ENCODE measurements around the gene HES6.

HES6 gene

DNA sequence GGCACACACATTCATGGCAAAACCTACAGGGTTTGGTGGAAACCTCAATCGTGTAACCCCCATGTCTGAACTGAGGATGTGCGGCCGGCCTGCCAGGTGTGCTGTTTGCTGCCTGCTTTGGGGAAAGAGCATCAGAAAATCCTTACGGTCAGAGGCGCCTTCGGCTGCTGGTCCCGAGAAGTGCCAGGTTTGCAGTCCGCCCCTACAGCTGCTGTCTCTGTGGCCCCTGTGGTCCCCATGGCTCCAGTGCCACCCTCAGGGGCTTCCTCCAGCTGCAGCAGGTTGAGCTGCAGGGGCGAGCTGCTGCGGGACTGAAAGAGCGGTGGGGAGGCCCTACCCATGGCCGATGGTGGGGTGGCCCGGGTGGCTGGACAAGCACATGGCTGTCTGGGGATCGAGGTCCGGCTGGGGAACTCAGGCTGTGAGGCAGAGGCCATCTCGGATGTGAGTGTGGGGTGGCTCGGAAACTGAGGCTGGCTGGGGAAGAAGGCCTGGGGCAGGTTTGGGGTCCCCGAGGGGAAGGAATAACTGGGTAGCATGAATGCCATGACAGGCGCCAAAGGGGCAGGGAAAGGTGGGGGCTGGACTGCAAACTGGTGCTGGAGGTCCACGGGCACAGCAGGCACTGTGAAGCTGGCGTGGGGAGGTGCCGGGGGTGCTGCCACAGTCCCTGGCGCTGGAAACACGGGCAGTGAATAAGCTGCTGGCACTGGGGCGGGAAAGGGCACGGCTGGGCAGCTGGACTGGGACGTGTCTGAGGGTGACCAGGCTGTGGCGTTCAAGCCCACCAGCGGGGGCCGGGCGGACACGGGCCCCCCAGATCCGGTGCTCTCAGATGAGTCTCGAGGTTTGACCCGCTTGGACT, 13.2 kb upstream of the HES6 start:
- H3K14ac ChIP-seq (ENCODE audit: low read length in 2 of 2) = peak overlapping the region in 1 of 2 experiments; percentile 49
- no peak overlapping the region for H2BK12ac ChIP-seq (ENCODE audit: low read length in 2 of 2)
- 96% methylated on average over 35 of the region's 35 CpGs for WGBS
- H3K4me1 ChIP-seq (ENCODE audit: control insufficient read depth, insufficient read depth, low read depth, low read length) = peaks cover 13% of the 10 kb centered on the region
- no peak overlapping the region for H3K9ac ChIP-seq (ENCODE audit: low read length)
- H3K27me3 ChIP-seq (ENCODE audit: control insufficient read depth in 1 of 2, insufficient read depth in 1 of 2, low read length in 2 of 2) = no peaks in the 10 kb centered on the region
- no peak overlapping the region for H2BK5ac ChIP-seq (ENCODE audit: low read depth, low read length, poor library complexity, severe bottlenecking)
- H3K36me3 ChIP-seq (ENCODE audit: control insufficient read depth in 1 of 2, insufficient read depth in 2 of 2, low read depth in 1 of 2, low read length in 2 of 2) = peaks cover 57 to 77% of the 10 kb centered on the region in 2 experiments
- H3K4me3 ChIP-seq (ENCODE audit: insufficient read depth in 1 of 2, low read depth in 1 of 2, low read length in 2 of 2) = no peak overlapping the region
- no peaks in the 10 kb centered on the region for H3K79me1 ChIP-seq (replicated peaks; ENCODE audit: low read length, poor library complexity, severe bottlenecking)
- H3K4me2 ChIP-seq (ENCODE audit: low read length, poor library complexity, severe bottlenecking) = no peak overlapping the region
- H2BK15ac ChIP-seq (ENCODE audit: low read depth, poor library complexity, severe bottlenecking) = no peak overlapping the region
- H2AK5ac ChIP-seq (ENCODE audit: low read length, severe bottlenecking) = no peak overlapping the region
- no peak overlapping the region for H3K4ac ChIP-seq (ENCODE audit: low read depth in 1 of 2, low read length in 2 of 2)
- no peak overlapping the region for H2BK120ac ChIP-seq (ENCODE audit: low read depth, low read length)
- peak overlapping the region; percentile 25 for H4K91ac ChIP-seq (ENCODE audit: low read length)
- H3K27ac ChIP-seq (ENCODE audit: low read length, poor library complexity, severe bottlenecking) = no peak overlapping the region
- no peak overlapping the region for H4K8ac ChIP-seq (ENCODE audit: low read length)
- no peak overlapping the region for H2AFZ ChIP-seq (ENCODE audit: low read depth, low read length)
- DNase-seq = no peak
- no peak overlapping the region for H3K18ac ChIP-seq (ENCODE audit: low read depth in 1 of 2, low read length in 2 of 2)
- no peaks in the 10 kb centered on the region for H3K9me3 ChIP-seq (ENCODE audit: control insufficient read depth, low read length)
- H3K23ac ChIP-seq (ENCODE audit: low read length in 2 of 2) = no peak overlapping the region

- Histone ChIP-seq H4K91ac (ENCODE audit: low read length) (no peak overlapping the region), H3K9ac (ENCODE audit: low read length) (no peak overlapping the region), H3K27me3 (ENCODE audit: control insufficient read depth in 1 of 2, insufficient read depth in 1 of 2, low read length in 2 of 2) (no peaks in the 10 kb centered on the region), H3K4me3 (ENCODE audit: insufficient read depth in 1 of 2, low read depth in 1 of 2, low read length in 2 of 2) (no peak overlapping the region), H2BK12ac (ENCODE audit: low read length in 2 of 2) (no peak overlapping the region), H3K4me2 (ENCODE audit: low read length, poor library complexity, severe bottlenecking) (no peak overlapping the region), H2BK120ac (ENCODE audit: low read depth, low read length) (no peak overlapping the region), H2BK5ac (ENCODE audit: low read depth, low read length, poor library complexity, severe bottlenecking) (no peak overlapping the region), H3K4ac (ENCODE audit: low read depth in 1 of 2, low read length in 2 of 2) (no peak overlapping the region), H3K79me1 (replicated peaks; ENCODE audit: low read length, poor library complexity, severe bottlenecking) (no peaks in the 10 kb centered on the region), H2BK15ac (ENCODE audit: low read depth, poor library complexity, severe bottlenecking) (no peak overlapping the region), H3K27ac (ENCODE audit: low read length, poor library complexity, severe bottlenecking) (no peak overlapping the region), H3K14ac (ENCODE audit: low read length in 2 of 2) (no peak overlapping the region), H2AFZ (ENCODE audit: low read depth, low read length) (no peak overlapping the region), H3K36me3 (ENCODE audit: control insufficient read depth in 1 of 2, insufficient read depth in 2 of 2, low read depth in 1 of 2, low read length in 2 of 2) (peaks cover 54 to 77% of the 10 kb centered on the region in 2 experiments), H3K4me1 (ENCODE audit: control insufficient read depth, insufficient read depth, low read depth, low read length) (peaks cover 10% of the 10 kb centered on the region), H3K23ac (ENCODE audit: low read length in 2 of 2) (no peak overlapping the region), H3K9me3 (ENCODE audit: control insufficient read depth, low read length) (no peaks in the 10 kb centered on the region), H4K8ac (ENCODE audit: low read length) (no peak overlapping the region), H3K18ac (ENCODE audit: low read depth in 1 of 2, low read length in 2 of 2) (no peak overlapping the region), H2AK5ac (ENCODE audit: low read length, severe bottlenecking) (no peak overlapping the region)
- 93% methylated on average over 11 of the region's 11 CpGs for WGBS
- DNase-seq = no peak
Observed at GRCh38 chr2:238251986-238252385, 12.1 kb upstream of the HES6 start.

DNA sequence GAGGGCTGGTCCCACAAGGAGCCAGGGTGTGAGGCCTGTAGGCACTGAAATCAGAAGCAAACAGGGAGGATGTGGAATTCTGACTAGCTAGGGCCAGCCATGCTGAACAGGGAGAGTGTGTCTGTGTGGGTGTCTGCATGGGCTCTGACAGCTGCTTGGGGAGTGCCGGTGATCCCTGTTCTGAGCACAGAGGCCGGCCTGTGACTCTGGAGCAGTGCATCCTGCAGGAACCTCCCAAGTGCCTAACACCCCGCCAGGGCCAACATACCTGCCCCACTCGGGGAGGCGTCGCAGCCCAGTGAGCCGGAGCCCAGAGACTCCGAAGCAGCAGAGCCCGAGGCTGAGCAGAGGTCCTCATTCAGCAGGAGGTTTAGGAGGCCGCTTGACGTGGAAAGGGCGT, 11.5 kb upstream of the HES6 start:
- DNase-seq = no peak
- no peak overlapping the region for H2AFZ ChIP-seq (ENCODE audit: low read depth, low read length)
- no peak overlapping the region for H3K27ac ChIP-seq (ENCODE audit: low read length, poor library complexity, severe bottlenecking)
- no peak overlapping the region for H3K9ac ChIP-seq (ENCODE audit: low read length)
- no peak overlapping the region for H2BK12ac ChIP-seq (ENCODE audit: low read length in 2 of 2)
- no peak overlapping the region for H4K91ac ChIP-seq (ENCODE audit: low read length)
- no peaks in the 10 kb centered on the region for H3K9me3 ChIP-seq (ENCODE audit: control insufficient read depth, low read length)
- H3K36me3 ChIP-seq (ENCODE audit: control insufficient read depth in 1 of 2, insufficient read depth in 2 of 2, low read depth in 1 of 2, low read length in 2 of 2) = peaks cover 52 to 73% of the 10 kb centered on the region in 2 experiments
- no peak overlapping the region for H2BK5ac ChIP-seq (ENCODE audit: low read depth, low read length, poor library complexity, severe bottlenecking)
- no peak overlapping the region for H2AK5ac ChIP-seq (ENCODE audit: low read length, severe bottlenecking)
- H3K79me1 ChIP-seq (replicated peaks; ENCODE audit: low read length, poor library complexity, severe bottlenecking) = no peaks in the 10 kb centered on the region
- H3K14ac ChIP-seq (ENCODE audit: low read length in 2 of 2) = no peak overlapping the region
- H2BK15ac ChIP-seq (ENCODE audit: low read depth, poor library complexity, severe bottlenecking) = no peak overlapping the region
- no peak overlapping the region for H3K18ac ChIP-seq (ENCODE audit: low read depth in 1 of 2, low read length in 2 of 2)
- no peak overlapping the region for H3K4me3 ChIP-seq (ENCODE audit: insufficient read depth in 1 of 2, low read depth in 1 of 2, low read length in 2 of 2)
- no peaks in the 10 kb centered on the region for H3K27me3 ChIP-seq (ENCODE audit: control insufficient read depth in 1 of 2, insufficient read depth in 1 of 2, low read length in 2 of 2)
- H2BK120ac ChIP-seq (ENCODE audit: low read depth, low read length) = no peak overlapping the region
- H3K4me1 ChIP-seq (ENCODE audit: control insufficient read depth, insufficient read depth, low read depth, low read length) = peaks cover 7% of the 10 kb centered on the region
- no peak overlapping the region for H3K23ac ChIP-seq (ENCODE audit: low read length in 2 of 2)
- H3K4ac ChIP-seq (ENCODE audit: low read depth in 1 of 2, low read length in 2 of 2) = no peak overlapping the region
- H3K4me2 ChIP-seq (ENCODE audit: low read length, poor library complexity, severe bottlenecking) = no peak overlapping the region
- 96% methylated on average over 12 of the region's 12 CpGs for WGBS
- no peak overlapping the region for H4K8ac ChIP-seq (ENCODE audit: low read length)

DNA sequence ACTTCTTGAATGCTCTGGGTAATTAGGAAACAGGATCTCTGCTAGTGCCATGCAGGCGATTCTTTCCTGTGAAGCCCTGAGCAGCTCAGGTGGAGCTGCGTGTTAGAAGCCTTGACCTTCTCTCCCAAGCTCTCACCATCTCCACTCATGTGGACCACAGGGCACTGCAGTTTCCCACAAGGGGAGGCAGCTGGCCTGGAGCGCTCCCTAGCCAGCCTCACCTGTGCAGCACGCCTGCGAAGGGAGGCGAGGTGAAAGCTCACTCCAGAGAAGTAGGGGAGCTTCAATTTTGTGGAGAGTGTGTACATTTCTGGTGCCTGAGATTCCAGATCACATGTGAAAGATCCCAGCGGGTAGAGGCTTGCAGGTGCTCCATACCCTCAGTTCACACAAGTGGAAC, 11.1 kb upstream of the HES6 start:
- Histone ChIP-seq H4K91ac (ENCODE audit: low read length) (no peak overlapping the region), H3K79me1 (replicated peaks; ENCODE audit: low read length, poor library complexity, severe bottlenecking) (no peaks in the 10 kb centered on the region), H2BK12ac (ENCODE audit: low read length in 2 of 2) (no peak overlapping the region), H2BK5ac (ENCODE audit: low read depth, low read length, poor library complexity, severe bottlenecking) (no peak overlapping the region), H3K4me1 (ENCODE audit: control insufficient read depth, insufficient read depth, low read depth, low read length) (peaks cover 7% of the 10 kb centered on the region), H3K23ac (ENCODE audit: low read length in 2 of 2) (no peak overlapping the region), H3K18ac (ENCODE audit: low read depth in 1 of 2, low read length in 2 of 2) (no peak overlapping the region), H3K36me3 (ENCODE audit: control insufficient read depth in 1 of 2, insufficient read depth in 2 of 2, low read depth in 1 of 2, low read length in 2 of 2) (peaks cover 48 to 73% of the 10 kb centered on the region in 2 experiments), H3K14ac (ENCODE audit: low read length in 2 of 2) (no peak overlapping the region), H3K27me3 (ENCODE audit: control insufficient read depth in 1 of 2, insufficient read depth in 1 of 2, low read length in 2 of 2) (no peaks in the 10 kb centered on the region), H2AK5ac (ENCODE audit: low read length, severe bottlenecking) (no peak overlapping the region), H3K27ac (ENCODE audit: low read length, poor library complexity, severe bottlenecking) (no peak overlapping the region), H3K9ac (ENCODE audit: low read length) (no peak overlapping the region), H2AFZ (ENCODE audit: low read depth, low read length) (no peak overlapping the region), H2BK15ac (ENCODE audit: low read depth, poor library complexity, severe bottlenecking) (no peak overlapping the region), H2BK120ac (ENCODE audit: low read depth, low read length) (no peak overlapping the region), H3K4me2 (ENCODE audit: low read length, poor library complexity, severe bottlenecking) (no peak overlapping the region), H3K4me3 (ENCODE audit: insufficient read depth in 1 of 2, low read depth in 1 of 2, low read length in 2 of 2) (no peak overlapping the region), H4K8ac (ENCODE audit: low read length) (no peak overlapping the region), H3K9me3 (ENCODE audit: control insufficient read depth, low read length) (no peaks in the 10 kb centered on the region), H3K4ac (ENCODE audit: low read depth in 1 of 2, low read length in 2 of 2) (no peak overlapping the region)
- DNase-seq = no peak
- WGBS = 95% methylated on average over 7 of the region's 7 CpGs
